Forelimb muscle (tissue), 1 donor: ENCODE measurements around the gene ONECUT1. TPM values are rescaled to one million over a fixed set of nuclear protein-coding genes. Genes with fewer than 3 reads are reported as not detected.

Experiments
- DNase-seq: peaks from one replicate; pipeline ENCODE4 v3.0.0-alpha.2; 2013; ENCODE audit warnings: low read depth
- polyA plus RNA-seq: library from polyadenylated mRNA; unstranded; fragments of 120-200 nt; gene quantifications from one replicate; pipeline ENCODE4 v1.2.1, GENCODE V29; 2013; ENCODE audit not compliant: insufficient read length

ONECUT1 gene
- polyA plus RNA-seq, 1 donor: not detected

DNA sequence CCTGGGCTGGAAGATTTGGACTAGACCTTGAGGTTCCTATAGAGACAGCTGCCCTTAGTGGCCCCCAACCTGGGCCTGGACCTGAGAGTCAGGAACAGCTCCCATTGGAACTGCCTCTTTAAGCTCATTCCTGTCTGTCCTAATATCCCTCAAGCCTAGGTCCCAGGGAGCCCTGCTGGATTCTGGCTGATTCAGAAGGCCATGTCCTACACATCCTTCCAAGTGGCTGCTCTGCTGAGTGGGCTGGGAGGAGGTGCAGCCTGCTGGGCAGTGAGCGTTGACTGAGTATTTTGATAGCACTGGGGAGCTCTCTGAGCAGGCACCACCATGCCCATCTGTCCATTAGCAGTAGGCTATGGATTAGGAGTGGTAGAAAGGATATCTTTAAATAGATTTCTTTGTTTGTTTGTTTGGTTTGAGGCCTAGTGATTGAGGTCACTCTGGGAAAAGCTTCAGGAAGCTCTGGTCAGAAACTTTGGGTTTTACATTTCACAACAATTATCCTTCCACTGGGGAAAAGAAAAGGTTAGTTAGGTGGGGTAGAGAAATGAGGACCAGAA lies 56.4 kb downstream of the ONECUT1 start:
- no peak for DNase-seq

DNA sequence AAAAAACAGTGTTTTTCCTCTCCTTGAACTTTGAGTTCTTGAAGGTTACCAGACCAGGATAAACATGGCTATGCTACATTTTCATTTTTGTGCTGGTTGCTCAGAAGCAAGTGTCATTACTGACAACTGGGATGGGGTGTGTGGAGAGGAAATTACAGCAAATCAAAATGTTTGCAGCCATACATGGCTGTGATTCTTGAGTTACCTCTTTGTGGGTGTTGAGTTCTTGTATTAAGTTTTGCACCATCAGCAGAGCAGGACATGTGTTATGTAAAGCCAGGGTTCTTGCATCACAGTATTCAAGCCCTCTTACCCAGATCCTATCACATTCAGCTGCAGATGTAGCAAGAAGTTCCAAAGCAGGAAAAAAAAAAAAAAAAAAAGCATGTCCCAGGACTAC lies 57.0 kb downstream of the ONECUT1 start:
- DNase-seq: no peak

DNA sequence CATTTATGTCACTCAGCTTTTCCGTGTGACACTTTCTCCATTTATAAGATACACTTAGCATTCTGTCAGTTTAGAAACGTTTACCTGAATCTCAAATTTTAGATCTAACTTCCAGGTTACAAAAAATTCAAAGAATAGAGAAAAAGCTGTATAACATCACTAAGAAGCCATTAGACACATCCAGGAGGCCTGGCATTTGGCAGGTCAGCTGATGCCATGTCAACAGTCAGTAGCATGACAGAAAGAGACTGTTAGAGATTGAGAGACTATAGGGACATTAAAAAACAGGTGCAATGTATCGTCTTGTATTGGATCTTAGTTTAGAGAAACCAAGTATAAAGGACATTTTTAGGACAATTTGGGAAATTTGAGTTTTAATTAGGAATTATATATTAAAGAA lies 57.6 kb downstream of the ONECUT1 start:
- DNase-seq: no peak

DNA sequence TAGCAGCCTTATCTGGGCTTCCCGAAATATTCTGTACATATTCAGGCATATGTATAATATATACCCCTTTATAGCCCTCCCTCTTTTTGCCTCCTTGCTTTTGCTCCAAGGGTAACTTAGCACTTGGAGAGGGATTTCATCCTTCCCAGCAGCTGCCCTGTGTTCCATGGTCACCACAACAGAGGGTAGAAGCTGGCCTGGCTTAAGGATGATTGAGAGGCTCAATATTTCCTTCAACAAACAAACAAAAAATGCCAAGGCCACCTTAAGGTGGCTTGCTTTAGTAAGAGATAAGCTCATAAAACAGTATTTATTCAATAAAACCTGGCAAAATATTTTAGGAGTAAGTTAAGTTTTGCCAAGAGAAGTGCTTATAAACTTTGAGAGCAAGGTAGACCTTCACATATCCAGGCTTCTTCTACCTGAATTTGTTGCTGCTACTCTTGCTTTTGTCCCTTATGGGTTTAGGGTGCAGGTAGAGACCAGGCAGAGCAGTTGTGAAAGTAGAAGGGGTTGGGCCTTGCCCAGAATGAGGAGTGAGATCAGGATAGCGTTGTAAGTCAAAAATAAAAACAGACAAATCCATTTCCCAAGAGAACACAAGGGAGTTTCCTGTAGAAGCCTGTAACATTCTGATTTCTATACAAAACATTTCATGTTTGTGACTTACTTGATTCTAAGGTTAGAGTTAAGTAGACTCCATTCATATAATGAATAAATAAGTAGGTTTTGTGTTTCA lies 58.2 kb downstream of the ONECUT1 start:
- no peak for DNase-seq

DNA sequence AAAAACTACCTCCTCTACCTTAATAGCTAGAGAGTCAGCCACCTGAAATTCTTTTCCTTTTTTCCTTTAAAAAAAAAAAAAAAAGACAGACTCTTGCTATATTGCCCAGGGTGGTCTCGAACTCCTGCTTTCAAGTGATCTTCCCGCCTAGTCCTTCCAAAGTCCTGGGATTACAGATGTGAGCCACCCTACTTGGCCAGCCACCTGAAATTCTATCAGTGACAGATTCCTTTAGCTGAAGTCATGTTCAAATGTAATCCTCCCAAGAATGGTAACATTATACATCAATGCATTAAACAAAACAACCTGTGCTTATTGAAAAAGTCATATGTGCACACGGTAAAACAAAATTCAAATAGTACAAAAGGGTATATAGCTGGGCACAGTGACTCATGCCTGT lies 59.1 kb downstream of the ONECUT1 start:
- DNase-seq: no peak

DNA sequence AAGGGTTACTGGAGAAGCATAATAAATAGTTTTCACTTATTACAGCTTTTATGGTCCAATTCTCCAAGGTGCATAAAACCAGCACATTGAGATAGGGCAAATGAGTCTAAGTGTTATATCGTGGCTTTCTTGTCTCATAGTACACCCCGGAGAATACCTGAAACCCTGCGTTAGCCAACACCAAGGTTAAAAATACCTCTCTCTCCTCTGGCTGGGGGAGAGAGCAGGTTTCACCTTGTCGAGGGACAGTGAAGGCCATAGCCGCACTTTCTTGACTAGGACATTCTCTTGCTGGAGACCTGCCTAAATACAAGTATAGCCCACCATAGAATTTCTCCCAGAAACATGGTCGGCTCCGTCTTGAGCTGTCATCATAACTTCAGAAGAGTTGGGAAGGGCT lies 59.5 kb downstream of the ONECUT1 start:
- DNase-seq: no peak

- no peak for DNase-seq
Observed at GRCh38 chr15:52730173-52730572, 60.0 kb downstream of the ONECUT1 start.

DNA sequence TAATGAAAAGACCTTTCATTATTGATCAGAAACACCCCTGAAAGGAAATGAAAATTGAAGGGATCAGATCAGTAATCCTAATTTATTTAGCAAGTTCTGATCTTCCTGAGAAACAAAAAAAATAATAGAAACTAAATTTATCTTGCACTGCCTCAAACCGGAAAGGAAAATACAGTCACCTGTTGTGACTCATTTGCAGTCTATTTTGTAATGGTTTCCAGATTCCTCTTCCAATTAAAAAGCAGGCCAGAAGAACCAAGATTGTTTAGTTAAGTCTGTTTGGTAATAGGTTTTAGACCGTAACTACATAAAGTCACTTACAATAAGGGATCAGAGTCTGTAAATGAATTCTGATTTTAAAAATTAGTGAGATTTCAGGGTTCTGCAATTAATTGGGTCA lies 61.2 kb downstream of the ONECUT1 start:
- DNase-seq: no peak

- DNase-seq: no peak
Observed at GRCh38 chr15:52727815-52728214, 62.3 kb downstream of the ONECUT1 start.

DNA sequence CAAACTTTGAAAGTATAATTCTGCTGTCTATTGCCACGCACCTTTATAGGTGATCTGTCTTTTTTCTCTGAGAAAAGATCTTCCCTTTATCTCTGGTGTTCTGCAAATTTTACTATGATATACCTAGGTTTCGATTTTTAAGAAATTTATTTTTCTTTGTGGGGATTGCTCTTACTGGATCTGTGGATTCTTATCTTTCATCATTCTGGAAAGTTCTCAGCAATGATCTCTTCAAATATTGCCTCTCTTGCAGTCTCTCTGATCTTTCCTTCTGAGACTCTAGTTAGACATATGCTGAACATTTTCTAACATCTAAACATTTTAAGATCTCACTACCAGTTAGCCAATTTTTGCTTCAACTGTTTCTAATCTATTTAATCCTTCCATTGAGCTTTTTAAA lies 63.9 kb downstream of the ONECUT1 start:
- DNase-seq: no peak

DNA sequence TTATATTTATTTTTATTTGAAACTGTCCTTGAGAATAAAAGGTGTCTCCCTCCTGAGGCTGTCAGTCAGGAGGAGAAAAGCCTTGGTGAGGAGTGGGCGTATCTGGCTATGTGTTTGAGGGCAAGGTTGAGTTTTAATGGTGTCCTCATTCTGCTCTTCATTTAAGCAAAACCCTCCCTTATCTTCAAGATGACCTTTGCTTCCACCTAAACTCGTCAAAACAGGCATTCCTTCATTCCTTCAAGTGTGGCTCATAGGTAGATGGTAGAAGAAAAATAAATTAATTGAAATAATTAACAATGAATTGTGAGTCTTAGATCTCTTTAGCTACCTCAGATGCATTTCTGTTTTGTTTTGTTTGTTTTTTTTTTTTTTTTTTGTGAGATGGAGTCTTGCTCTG lies 71.6 kb downstream of the ONECUT1 start:
- DNase-seq: no peak

- no peak for DNase-seq
Observed at GRCh38 chr15:52717924-52718323, 72.2 kb downstream of the ONECUT1 start.

DNA sequence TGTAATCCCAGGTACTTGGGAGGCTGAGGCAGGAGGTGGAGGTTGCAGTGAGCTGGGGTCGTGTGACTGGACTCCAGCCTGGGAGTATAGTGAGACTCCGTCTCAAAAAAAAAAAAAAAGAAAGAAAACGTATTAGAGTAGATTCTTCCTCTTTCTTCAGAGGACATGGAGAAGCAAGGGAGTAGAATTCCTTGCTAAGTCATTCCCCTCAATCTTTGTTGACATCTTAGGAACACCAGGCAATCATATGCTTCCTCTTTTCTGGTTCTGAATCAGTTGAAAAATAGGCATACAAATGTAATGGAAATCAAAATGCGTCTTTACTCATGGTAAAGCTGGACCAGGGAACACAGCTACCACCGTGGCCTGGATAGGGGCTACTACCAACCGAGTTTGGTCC lies 72.7 kb downstream of the ONECUT1 start:
- no peak for DNase-seq

GRCh38 chr15:52716536-52716935 lies 73.6 kb downstream of the ONECUT1 start:
- no peak for DNase-seq

DNA sequence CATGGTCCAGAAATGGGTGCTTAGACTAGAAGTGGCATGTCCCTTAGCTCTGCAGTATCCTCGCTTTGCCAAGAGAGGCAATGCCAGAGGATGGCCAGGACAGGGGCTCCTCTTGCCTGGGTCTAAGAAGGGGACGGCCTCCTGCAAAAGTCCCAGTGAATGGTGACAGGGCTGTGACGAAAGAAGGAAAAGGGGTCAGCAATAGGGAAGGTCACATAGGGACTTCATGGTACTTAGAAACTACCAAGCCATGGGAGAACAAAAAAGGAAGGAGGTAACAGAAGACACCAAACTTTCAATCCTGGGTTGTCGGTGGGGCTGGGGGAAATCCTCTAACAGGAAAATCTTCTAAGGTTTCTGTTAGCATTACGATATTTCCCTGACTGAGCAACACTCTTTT lies 74.7 kb downstream of the ONECUT1 start:
- DNase-seq: no peak

GRCh38 chr15:52714968-52715367 lies 75.2 kb downstream of the ONECUT1 start:
- DNase-seq: no peak

GRCh38 chr15:52710708-52711389 lies 79.3 kb downstream of the ONECUT1 start:
- no peak for DNase-seq

DNA sequence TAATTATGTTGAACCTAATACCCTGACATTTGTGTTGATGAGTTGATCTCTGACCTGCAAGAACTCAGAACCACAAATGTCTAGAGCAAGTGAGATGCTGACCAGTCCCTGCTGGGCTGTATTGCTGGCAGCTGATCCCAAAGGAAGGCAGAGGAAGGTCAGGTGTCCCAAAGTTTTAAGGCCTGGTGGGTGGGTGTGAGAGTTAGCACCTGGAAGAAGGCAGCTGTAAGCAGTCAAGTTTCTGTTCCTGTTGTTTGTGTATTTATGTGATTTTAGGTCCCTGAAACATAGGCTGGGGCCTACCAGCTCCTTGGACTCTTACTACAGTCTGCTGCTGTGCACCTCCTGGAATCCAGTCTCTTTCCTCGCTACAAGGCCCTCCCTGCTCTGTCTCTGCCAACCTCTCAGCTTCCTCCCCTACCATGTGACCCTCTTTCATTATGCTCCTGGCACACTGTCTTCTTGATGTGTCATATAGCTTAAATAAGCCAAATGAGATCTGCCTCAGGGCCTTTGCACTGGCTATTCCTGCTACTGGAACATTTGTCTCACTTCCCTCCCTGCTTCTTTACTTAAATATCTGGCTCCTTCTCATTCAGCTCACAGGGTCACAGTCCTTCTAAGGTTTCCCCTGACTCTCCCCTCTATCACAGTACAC lies 80.0 kb downstream of the ONECUT1 start:
- no peak for DNase-seq

DNA sequence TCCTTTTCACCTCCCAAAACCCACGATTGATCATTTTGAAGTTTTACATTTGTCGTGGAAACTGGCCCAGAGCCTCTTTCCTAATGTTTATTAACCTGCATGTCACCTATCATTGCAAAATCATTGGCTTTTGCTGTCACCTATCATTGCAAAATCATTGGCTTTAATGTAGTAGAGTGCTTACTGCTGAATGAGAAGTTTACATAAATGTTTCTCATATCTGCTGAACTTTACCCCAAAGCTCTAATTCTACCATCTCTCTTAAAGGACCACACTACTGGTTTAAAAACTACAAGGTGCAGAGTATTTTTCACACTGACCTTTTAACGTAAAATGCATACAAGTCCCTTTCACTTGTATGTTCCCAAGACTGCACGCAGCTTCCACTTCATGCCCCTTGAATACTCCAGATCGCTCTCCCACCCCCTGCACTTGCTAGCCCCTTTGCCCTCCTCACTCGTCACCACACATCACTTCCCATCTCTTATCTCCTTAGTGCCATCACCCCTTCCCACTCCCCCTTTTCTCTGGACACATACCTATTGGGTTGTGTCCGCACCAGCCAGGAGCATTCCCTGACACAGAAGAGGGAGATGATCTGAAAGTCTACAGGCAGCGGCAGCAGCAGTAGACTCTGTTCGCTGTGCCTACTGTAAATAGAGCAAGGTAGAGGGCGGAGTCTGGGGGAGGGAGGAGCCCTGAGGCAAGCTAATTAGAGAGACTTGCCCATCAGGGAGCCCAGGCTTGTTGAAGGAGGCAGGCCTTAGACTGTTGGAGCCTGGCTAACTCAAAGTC lies 80.8 kb downstream of the ONECUT1 start:
- DNase-seq: no peak
